Heart left ventricle (tissue), 13 donors: ENCODE results near the gene MTURN.
A peak's percentile ranks its signal among the peaks of the same experiment; 100 is the strongest.

ENCODE experiments used
- POLR2A ChIP-seq, 2 donors: fragments of 450-650 bp; IDR thresholded peaks; one replicate each; pipeline ENCODE4 v1.6.1; 2017; ENCODE audit warnings: antibody characterized with exemption in 2 of 2, mild to moderate bottlenecking in 2 of 2, moderate library complexity in 2 of 2
- TF ChIP-seq, protein P1 (sequence below), 12 donors: fragments of 200-600 bp; sonication (generic) in 4 of 12; IDR thresholded peaks; one replicate each; pipeline versions ENCODE4 v1.5.0 to v1.8.0; 2018 to 2022; ENCODE audit warnings: antibody characterized with exemption in 12 of 12, mild to moderate bottlenecking in 5 of 12
- donor health status: ischemic (EF 13 %, LVEDD 7.1; RV severe dilation, severe dysfunction).
- donor health status: DM: no; HTN: yes; CAD: no.
- donor health status: DM: no; HTN: no; CAD: no.
- donor health status: ischemic (EF 25% LVEDD 6.9; RV normal size, moderate dysfunction).
- donor health status: ischemic (EF 25% LVEDD 5.7; RV mildly dilated, moderate dysfunction).
- donor health status: ischemic (EF 35%, LVEDD 5.7; RV mildly dilated, moderate dysfunction).
- donor health status: nonischemic (EF 11% LVEDD 7.7; RV severe dilation, severe dysfunction).
- donor health status: DM: yes; HTN: yes; CAD: no.
- donor health status: PGD.
- donor health status: ischemic (EF 29% LVEDD 5.4; RV normal size, mild dysfunction).
- donor health status: nonischemic (EF 23%, LVEDD 6.1; RV moderate dilation, normal function).

DNA sequence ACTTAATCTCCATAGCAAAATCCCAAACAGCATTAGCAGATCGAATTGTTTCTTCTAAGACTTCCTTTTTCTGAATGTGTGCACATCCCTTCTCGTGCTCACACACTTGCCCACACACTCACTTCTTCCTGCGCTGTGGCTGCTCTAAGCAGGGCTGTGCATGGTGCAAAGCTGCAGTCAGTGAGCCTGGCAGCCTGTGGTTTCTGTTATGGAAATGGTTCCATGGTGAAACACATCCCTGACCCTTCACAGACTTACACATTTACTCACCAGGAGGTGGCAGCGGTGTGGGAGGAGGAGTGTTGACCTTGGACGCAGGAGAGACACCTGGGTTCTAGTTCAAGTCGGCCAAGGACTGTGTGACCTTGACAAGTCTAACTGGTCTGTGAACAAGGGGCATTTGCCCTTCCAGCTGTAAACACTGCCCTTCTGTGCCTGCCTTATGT is 24.9 kb downstream of the MTURN start:
- TF ChIP-seq POLR2A (IDR thresholded peaks at IDR 0.05) = no peak
- TF ChIP-seq, protein P1, sequence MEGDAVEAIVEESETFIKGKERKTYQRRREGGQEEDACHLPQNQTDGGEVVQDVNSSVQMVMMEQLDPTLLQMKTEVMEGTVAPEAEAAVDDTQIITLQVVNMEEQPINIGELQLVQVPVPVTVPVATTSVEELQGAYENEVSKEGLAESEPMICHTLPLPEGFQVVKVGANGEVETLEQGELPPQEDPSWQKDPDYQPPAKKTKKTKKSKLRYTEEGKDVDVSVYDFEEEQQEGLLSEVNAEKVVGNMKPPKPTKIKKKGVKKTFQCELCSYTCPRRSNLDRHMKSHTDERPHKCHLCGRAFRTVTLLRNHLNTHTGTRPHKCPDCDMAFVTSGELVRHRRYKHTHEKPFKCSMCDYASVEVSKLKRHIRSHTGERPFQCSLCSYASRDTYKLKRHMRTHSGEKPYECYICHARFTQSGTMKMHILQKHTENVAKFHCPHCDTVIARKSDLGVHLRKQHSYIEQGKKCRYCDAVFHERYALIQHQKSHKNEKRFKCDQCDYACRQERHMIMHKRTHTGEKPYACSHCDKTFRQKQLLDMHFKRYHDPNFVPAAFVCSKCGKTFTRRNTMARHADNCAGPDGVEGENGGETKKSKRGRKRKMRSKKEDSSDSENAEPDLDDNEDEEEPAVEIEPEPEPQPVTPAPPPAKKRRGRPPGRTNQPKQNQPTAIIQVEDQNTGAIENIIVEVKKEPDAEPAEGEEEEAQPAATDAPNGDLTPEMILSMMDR (IDR thresholded peaks at IDR 0.05) = peak in 2 of 12 donors; percentile 8
